Gastroesophageal sphincter (tissue), 4 donors: Measurements from ENCODE around the gene SBNO1. TPM values are rescaled to one million over a fixed set of nuclear protein-coding genes. Genes with fewer than 3 reads are reported as not detected.

Experiments used
- ATAC-seq: fragments of 150-250 bp; one replicate; pipeline ENCODE4 v1.9.1; 2016; ENCODE audit warnings: mild to moderate bottlenecking, moderate library complexity
- H3K27ac ChIP-seq, 4 donors: fragments of 200-600 bp; sonication (generic) in 3 of 4; 1 replicate in 3 of 4; 2 replicates in 1 of 4; pipeline ENCODE4 v1.5.1; 2016 to 2019
- H3K27me3 ChIP-seq: fragments of 200-600 bp; sonication (generic); one replicate; pipeline ENCODE4 v1.5.1; 2019
- H3K36me3 ChIP-seq, 2 donors: fragments of 200-600 bp; sonication (generic); one replicate each; pipeline ENCODE4 v1.5.1; 2019; ENCODE audit warnings: control low read depth in 1 of 2
- H3K4me1 ChIP-seq, 3 donors: fragments of 200-600 bp; sonication (generic); 1 replicate in 2 of 3; 2 replicates in 1 of 3; pipeline ENCODE4 v1.5.1; 2016 to 2019; ENCODE audit warnings: control low read depth in 2 of 3
- H3K4me3 ChIP-seq, 2 donors: fragments of 200-600 bp; sonication (generic); one replicate each; pipeline ENCODE4 v1.5.1; 2019; ENCODE audit warnings: mild to moderate bottlenecking in 1 of 2, moderate library complexity in 1 of 2
- H3K9me3 ChIP-seq, 3 donors: fragments of 200-600 bp; sonication (generic); one replicate each; pipeline ENCODE4 v1.5.1; 2017 to 2019; ENCODE audit warnings: control low read depth in 2 of 3
- EP300 ChIP-seq: sonication (generic); formaldehyde crosslinking; IDR thresholded peaks from one replicate; pipeline ENCODE4 v1.6.1; 2017; ENCODE audit warnings: antibody characterized with exemption, mild to moderate bottlenecking
- POLR2A ChIP-seq, 2 donors: fragments of 450-650 bp; IDR thresholded peaks; one replicate each; pipeline ENCODE4 v1.6.1; 2017; ENCODE audit warnings: antibody characterized with exemption in 2 of 2, mild to moderate bottlenecking in 2 of 2, moderate library complexity in 1 of 2
- POLR2AphosphoS5 ChIP-seq: sonication (generic); formaldehyde crosslinking; IDR thresholded peaks from one replicate; pipeline ENCODE4 v1.6.1; 2017; ENCODE audit warnings: antibody characterized with exemption
- WGBS, 2 donors: methylation state at CpG; one replicate each; pipeline ENCODE4 v1.1.5; 2018; ENCODE audit warnings: low coverage in 1 of 2; 5-methylcytosine and 5-hydroxymethylcytosine counted together
- total RNA-seq, 4 donors: library from RNA; depleted of rRNA; stranded (reverse); fragments of >200 nt; gene quantifications; one replicate each; pipeline ENCODE4 v1.1.0, GENCODE V29; 2016
- TF ChIP-seq, protein P1 (sequence below), 4 experiments: fragments of 200-600 bp in 2 of 4; fragments of 450-650 bp in 2 of 4; sonication (generic) in 1 of 4; IDR thresholded peaks; one replicate each; pipeline ENCODE4 v1.5.1; 2017 to 2019; ENCODE audit warnings: antibody characterized with exemption in 4 of 4, mild to moderate bottlenecking in 2 of 4, moderate library complexity in 2 of 4

The SBNO1 gene
- total RNA-seq, 4 donors from 2014 or later = 25.3 to 35.7 (median 33.2) TPM

GRCh38 chr12:123266679-123267277, 97.9 kb downstream of the SBNO1 start:
- no peak overlapping the region for H3K27ac ChIP-seq
- TF ChIP-seq, protein P1, sequence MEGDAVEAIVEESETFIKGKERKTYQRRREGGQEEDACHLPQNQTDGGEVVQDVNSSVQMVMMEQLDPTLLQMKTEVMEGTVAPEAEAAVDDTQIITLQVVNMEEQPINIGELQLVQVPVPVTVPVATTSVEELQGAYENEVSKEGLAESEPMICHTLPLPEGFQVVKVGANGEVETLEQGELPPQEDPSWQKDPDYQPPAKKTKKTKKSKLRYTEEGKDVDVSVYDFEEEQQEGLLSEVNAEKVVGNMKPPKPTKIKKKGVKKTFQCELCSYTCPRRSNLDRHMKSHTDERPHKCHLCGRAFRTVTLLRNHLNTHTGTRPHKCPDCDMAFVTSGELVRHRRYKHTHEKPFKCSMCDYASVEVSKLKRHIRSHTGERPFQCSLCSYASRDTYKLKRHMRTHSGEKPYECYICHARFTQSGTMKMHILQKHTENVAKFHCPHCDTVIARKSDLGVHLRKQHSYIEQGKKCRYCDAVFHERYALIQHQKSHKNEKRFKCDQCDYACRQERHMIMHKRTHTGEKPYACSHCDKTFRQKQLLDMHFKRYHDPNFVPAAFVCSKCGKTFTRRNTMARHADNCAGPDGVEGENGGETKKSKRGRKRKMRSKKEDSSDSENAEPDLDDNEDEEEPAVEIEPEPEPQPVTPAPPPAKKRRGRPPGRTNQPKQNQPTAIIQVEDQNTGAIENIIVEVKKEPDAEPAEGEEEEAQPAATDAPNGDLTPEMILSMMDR (IDR thresholded peaks at IDR 0.05) = no peak
- TF ChIP-seq POLR2AphosphoS5 (no peak), EP300 (no peak), POLR2A (IDR thresholded peaks at IDR 0.05) (no peak)
- WGBS, 2 donors = 87 to 90% methylated on average over 3 of the region's 19 CpGs

DNA sequence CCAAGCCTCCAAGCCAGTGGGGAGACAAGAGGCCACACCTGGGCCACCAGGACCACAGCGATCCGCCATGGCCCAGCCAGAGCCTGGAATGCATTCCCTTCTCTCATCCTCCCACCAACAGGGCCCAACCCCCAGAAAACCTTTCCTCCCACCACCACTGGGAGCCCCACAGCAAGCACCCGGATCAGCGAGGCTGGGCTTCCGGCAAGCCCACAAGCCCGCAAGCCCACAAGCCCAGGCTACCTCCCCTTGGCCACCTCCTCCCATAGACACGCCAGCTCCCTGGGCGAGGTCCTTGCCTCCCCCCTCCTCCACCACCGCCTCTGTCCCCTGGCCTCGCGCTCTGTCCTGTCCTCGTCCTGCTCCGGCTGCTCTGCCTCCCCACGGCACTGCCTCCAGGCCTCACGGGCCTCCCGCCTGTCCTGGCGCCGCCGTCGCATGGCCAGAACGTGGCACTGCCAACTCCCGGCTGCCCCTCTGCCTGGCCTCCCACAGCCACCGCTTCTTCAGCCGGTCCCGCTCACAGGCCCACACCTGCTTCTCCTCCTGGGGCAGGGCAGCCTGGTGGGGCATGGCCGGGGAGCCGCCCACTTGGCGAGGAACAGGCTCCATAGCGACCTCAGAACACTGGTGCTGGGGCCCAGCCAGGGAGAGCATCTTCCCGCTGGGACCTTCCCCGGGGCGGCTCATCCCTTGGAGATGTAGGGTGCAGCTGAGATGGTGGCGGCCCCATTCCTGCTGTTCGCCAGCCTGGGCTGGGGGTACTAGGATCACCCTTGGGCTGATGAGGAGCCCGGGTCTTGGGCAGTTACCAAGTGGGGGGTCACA, 98.6 kb downstream of the SBNO1 start:
- H3K36me3 ChIP-seq = peaks cover 0 to 62% of the 10 kb centered on the region in 2 donors
- peaks cover 0 to 34% (median 27%) of the 10 kb centered on the region in 3 donors for H3K4me1 ChIP-seq
- H3K4me3 ChIP-seq = no peak overlapping the region
- 75% methylated on average over 18 of the region's 35 CpGs; no CpG with 5 or more reads in 1 of the 2 donors for WGBS, 2 donors
- H3K27me3 ChIP-seq = no peaks in the 10 kb centered on the region
- H3K27ac ChIP-seq = peak overlapping the region in 1 of 4 donors; percentile 16
- TF ChIP-seq EP300 (no peak), POLR2AphosphoS5 (no peak), POLR2A (IDR thresholded peaks at IDR 0.05) (no peak)
- TF ChIP-seq, protein P1 (IDR thresholded peaks at IDR 0.05) = no peak
- no peaks in the 10 kb centered on the region for H3K9me3 ChIP-seq
- no peak for ATAC-seq

More at GRCh38 chr12:123266679-123267277, 97.9 kb downstream of the SBNO1 start:
- Histone ChIP-seq H3K36me3 (peaks cover 0 to 55% of the 10 kb centered on the region in 2 donors), H3K4me3 (no peak overlapping the region), H3K27me3 (no peaks in the 10 kb centered on the region), H3K9me3 (no peaks in the 10 kb centered on the region), H3K4me1 (peaks cover 0 to 34% (median 27%) of the 10 kb centered on the region in 3 donors)
- ATAC-seq = no peak

GRCh38 chr12:123264642-123265041, 100.0 kb downstream of the SBNO1 start:
- H3K36me3 ChIP-seq = peaks cover 0 to 76% of the 10 kb centered on the region in 2 donors
- no peaks in the 10 kb centered on the region for H3K27me3 ChIP-seq
- H3K4me3 ChIP-seq = no peak overlapping the region
- no peak for ATAC-seq
- no peaks in the 10 kb centered on the region for H3K9me3 ChIP-seq
- H3K27ac ChIP-seq = peak overlapping the region in 1 of 4 donors; percentile 32
- TF ChIP-seq POLR2A (IDR thresholded peaks at IDR 0.05) (no peak), POLR2AphosphoS5 (no peak), EP300 (no peak)
- TF ChIP-seq, protein P1 (IDR thresholded peaks at IDR 0.05) = no peak
- H3K4me1 ChIP-seq = peaks cover 0 to 22% (median 18%) of the 10 kb centered on the region in 3 donors
- 75% methylated on average over 1 of the region's 7 CpGs; no CpG with 5 or more reads in 1 of the 2 donors for WGBS, 2 donors

- 29 to 39% methylated on average over 1 to 2 of the region's 8 CpGs for WGBS, 2 donors
- Histone ChIP-seq H3K36me3 (peaks cover 0 to 90% of the 10 kb centered on the region in 2 donors), H3K27me3 (no peaks in the 10 kb centered on the region), H3K9me3 (no peaks in the 10 kb centered on the region), H3K27ac (no peak overlapping the region), H3K4me1 (peaks cover 0 to 9% (median 5%) of the 10 kb centered on the region in 3 donors), H3K4me3 (no peak overlapping the region)
- no peak for TF ChIP-seq EP300
- TF ChIP-seq, protein P1 (IDR thresholded peaks at IDR 0.05) = no peak
- TF ChIP-seq POLR2AphosphoS5 = no peak
- TF ChIP-seq POLR2A (IDR thresholded peaks at IDR 0.05) = no peak
- no peak for ATAC-seq
These were observed 101.3 kb downstream of the SBNO1 start for GRCh38 chr12:123263196-123263817.
